SK-N-SH treated with all-trans-retinoic acid at 6 μM for 48 hours (cell line): Measurements from ENCODE around the gene C22orf42.

Source experiments
- ATAC-seq: fragments of 200-7000 bp; cut with Tn5 transposase; 3 replicates; pipeline ENCODE4 v1.9.1; 2020; ENCODE audit warnings: mild to moderate bottlenecking, moderate library complexity
- ARNTL ChIP-seq: fragments of 450-650 bp; formaldehyde crosslinking; IDR thresholded peaks from 2 replicates; pipeline ENCODE4 v1.5.0; 2020; ENCODE audit warnings: low read depth, mild to moderate bottlenecking, moderate library complexity, borderline replicate concordance
- CSDC2 ChIP-seq: fragments of 250-450 bp; sonication (Bioruptor Pico); IDR thresholded peaks from 2 replicates; pipeline ENCODE4 v1.5.0; 2020; ENCODE audit warnings: mild to moderate bottlenecking, moderate library complexity
- ESRRG ChIP-seq: fragments of 250-450 bp; sonication (Bioruptor Pico); IDR thresholded peaks from 2 replicates; pipeline ENCODE4 v1.6.1; 2021; ENCODE audit warnings: mild to moderate bottlenecking
- GLIS3 ChIP-seq: fragments of 250-450 bp; sonication (Bioruptor Pico); IDR thresholded peaks from 2 replicates; pipeline ENCODE4 v1.5.0; 2020; ENCODE audit warnings: mild to moderate bottlenecking, moderate library complexity
- ISL1 ChIP-seq: fragments of 250-450 bp; sonication (Bioruptor Pico); IDR thresholded peaks from 2 replicates; pipeline ENCODE4 v2.1.2; 2022; ENCODE audit warnings: mild to moderate bottlenecking, moderate library complexity
- PATZ1 ChIP-seq: fragments of 250-450 bp; sonication (Bioruptor Pico); IDR thresholded peaks from 2 replicates; pipeline ENCODE4 v1.8.0; 2020; ENCODE audit warnings: mild to moderate bottlenecking, moderate library complexity, borderline replicate concordance
- POU6F1 ChIP-seq: fragments of 250-450 bp; sonication (Bioruptor Pico); IDR thresholded peaks from 2 replicates; pipeline ENCODE4 v1.8.0; 2021; ENCODE audit warnings: low read depth, mild to moderate bottlenecking, moderate library complexity, borderline replicate concordance
- RARB ChIP-seq: fragments of 250-450 bp; sonication (Bioruptor Pico); IDR thresholded peaks from 2 replicates; pipeline ENCODE4 v1.8.0; 2021; ENCODE audit warnings: mild to moderate bottlenecking, moderate library complexity
- SNAI2 ChIP-seq: fragments of 250-450 bp; sonication (Bioruptor Pico); IDR thresholded peaks from 2 replicates; pipeline ENCODE4 v1.5.0; 2020; ENCODE audit warnings: mild to moderate bottlenecking, moderate library complexity
- TCF4 ChIP-seq: fragments of 250-450 bp; sonication (Bioruptor Pico); IDR thresholded peaks from 2 replicates; pipeline ENCODE4 v1.8.0; 2021; ENCODE audit warnings: mild to moderate bottlenecking, moderate library complexity, borderline replicate concordance
- TSHZ2 ChIP-seq: fragments of 250-450 bp; sonication (Bioruptor Pico); IDR thresholded peaks from 2 replicates; pipeline ENCODE4 v1.5.0; 2020; ENCODE audit warnings: mild to moderate bottlenecking, moderate library complexity
- ZC3H10 ChIP-seq: fragments of 250-450 bp; sonication (Bioruptor Pico); IDR thresholded peaks from 2 replicates; pipeline ENCODE4 v1.5.1; 2021; ENCODE audit warnings: mild to moderate bottlenecking, moderate library complexity
- ZFP3 ChIP-seq: fragments of 250-450 bp; sonication (Bioruptor Pico); IDR thresholded peaks from 2 replicates; pipeline ENCODE4 v1.5.0; 2020; ENCODE audit warnings: mild to moderate bottlenecking, moderate library complexity
- ZFP30 ChIP-seq: fragments of 450-650 bp; formaldehyde crosslinking; IDR thresholded peaks from 2 replicates; pipeline ENCODE4 v1.5.0; 2022; ENCODE audit warnings: mild to moderate bottlenecking, moderate library complexity
- ZNF565 ChIP-seq: fragments of 450-650 bp; formaldehyde crosslinking; conservative IDR thresholded peaks from 2 replicates; pipeline ENCODE4 v1.5.0; 2020; ENCODE audit warnings: low read depth, mild to moderate bottlenecking, moderate library complexity
- ZNF8 ChIP-seq: fragments of 450-650 bp; formaldehyde crosslinking; IDR thresholded peaks from 2 replicates; pipeline ENCODE4 v1.5.0; 2020; ENCODE audit warnings: mild to moderate bottlenecking, moderate library complexity

C22orf42 gene

GRCh38 chr22:32112380-32112779 is 46.7 kb downstream of the C22orf42 start:
- TF ChIP-seq ZNF8 (CRISPR knock-in tag) (no peak), RARB (no peak), GLIS3 (CRISPR knock-in tag) (no peak)
- ATAC-seq: no peak

- TF ChIP-seq SNAI2 (no peak), CSDC2 (no peak), TCF4 (CRISPR knock-in tag) (no peak), ZNF8 (CRISPR knock-in tag) (no peak), ARNTL (CRISPR knock-in tag) (no peak), ZFP3 (CRISPR knock-in tag) (no peak), GLIS3 (CRISPR knock-in tag) (no peak), POU6F1 (CRISPR knock-in tag) (no peak), TSHZ2 (no peak), ZC3H10 (CRISPR knock-in tag) (no peak), ESRRG (CRISPR knock-in tag) (no peak), ZNF565 (no peak), ZFP30 (CRISPR knock-in tag) (no peak), PATZ1 (CRISPR knock-in tag) (no peak)
- ATAC-seq: 0 out of 3 replicates have a peak, but pooled peaks have one; percentile 43
Measured at GRCh38 chr22:32106930-32107329, 52.2 kb downstream of the C22orf42 start.

GRCh38 chr22:32103658-32104315 is 55.3 kb downstream of the C22orf42 start:
- TF ChIP-seq ZC3H10 (CRISPR knock-in tag): no peak
- no peak for TF ChIP-seq ZFP30 (CRISPR knock-in tag)
- no peak for TF ChIP-seq ZNF565
- no peak for TF ChIP-seq ISL1 (CRISPR knock-in tag)
- TF ChIP-seq ARNTL (CRISPR knock-in tag): no peak
- ATAC-seq: no peak

- no peak for ATAC-seq
- TF ChIP-seq ESRRG (CRISPR knock-in tag) (no peak), ZNF8 (CRISPR knock-in tag) (no peak), ZFP30 (CRISPR knock-in tag) (no peak), SNAI2 (no peak)
- TF ChIP-seq, all 23 proteins: peak for 0
Measured at GRCh38 chr22:32100711-32101110, 58.4 kb downstream of the C22orf42 start.
